ENCODE results near the gene MYRIP.
"Not testable (repeated sequence)": the region's sequence is repeated elsewhere in the genome, so short reads cannot be mapped to it uniquely, and the experiment has no call there.

The MYRIP gene

DNA sequence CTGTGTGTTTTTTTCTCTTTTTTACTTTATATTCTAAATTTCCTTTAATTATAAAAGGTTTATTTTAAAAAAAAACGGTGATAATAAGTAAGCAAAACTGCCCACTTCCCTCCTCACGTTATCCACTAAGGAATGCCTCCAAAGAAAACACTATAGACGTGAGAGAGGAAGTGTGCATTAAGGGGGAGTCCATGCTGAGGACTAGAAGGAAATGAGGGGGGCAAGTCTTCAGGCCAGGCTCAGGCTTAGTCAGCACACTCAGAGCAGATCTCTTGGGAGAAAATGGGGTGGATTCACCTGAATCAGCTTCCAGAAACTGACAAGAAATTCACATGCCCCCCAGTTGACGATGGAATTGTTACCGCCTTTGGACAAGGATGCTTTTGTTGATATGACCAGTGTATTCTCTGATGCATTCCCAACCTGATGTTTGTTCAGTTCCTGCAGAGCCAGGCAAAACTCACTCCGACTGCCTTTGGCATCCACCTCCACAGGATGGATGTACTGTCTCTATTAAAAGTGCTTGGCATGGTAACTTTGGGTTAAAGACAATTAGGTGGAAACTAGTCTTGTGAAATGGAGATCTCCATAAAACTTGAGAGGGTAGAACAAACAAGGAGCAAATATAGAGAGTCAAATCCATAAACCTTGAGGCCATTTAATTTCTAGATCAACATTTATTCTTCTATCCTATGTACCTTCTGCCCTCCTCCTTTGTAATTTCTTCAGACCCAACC is 167.8 kb downstream of the MYRIP start:
- DNase-seq: no peak

DNA sequence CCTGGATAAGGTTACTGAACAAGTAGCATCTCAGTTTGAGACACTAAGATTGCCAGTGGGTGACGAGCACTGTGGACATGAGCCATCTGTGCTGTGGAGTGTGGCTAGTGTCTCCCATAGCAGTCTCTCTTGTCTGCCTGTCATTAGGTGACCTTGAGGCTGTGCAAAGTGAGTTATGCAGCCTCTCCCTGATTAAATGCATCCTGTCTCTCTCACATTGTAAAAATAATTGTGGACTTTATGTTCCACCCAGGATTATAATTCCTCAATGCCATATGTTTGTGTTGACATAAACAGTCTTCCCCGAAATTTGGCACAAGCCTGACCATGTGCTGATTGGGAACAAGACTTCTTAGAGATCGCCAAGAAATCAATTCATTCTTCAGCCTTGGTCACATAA is 168.9 kb downstream of the MYRIP start:
- no peak for DNase-seq

GRCh38 chr3:39980058-39980457 is 170.6 kb downstream of the MYRIP start:
- no peak for DNase-seq

DNA sequence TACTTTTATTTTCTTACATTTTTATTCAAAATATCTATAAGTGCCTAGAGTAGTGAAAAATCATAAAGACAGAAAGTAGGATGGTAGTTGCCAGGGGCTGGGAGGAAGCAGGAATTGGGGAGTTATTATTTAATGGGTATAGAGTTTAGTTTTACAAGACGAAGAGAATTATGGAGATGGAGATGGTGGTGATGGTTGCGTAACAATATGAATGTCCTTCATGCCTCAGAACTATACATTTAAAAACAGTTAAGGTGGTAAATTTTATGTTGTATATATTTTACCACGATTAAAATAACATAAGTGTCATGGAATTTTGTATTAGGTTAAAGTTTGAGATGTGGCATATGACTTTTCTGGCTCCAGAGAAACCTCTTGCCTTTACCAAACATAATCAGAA is 171.4 kb downstream of the MYRIP start:
- no peak for DNase-seq

- no peak for DNase-seq
These were observed 172.3 kb downstream of the MYRIP start for GRCh38 chr3:39981547-39982184.

DNA sequence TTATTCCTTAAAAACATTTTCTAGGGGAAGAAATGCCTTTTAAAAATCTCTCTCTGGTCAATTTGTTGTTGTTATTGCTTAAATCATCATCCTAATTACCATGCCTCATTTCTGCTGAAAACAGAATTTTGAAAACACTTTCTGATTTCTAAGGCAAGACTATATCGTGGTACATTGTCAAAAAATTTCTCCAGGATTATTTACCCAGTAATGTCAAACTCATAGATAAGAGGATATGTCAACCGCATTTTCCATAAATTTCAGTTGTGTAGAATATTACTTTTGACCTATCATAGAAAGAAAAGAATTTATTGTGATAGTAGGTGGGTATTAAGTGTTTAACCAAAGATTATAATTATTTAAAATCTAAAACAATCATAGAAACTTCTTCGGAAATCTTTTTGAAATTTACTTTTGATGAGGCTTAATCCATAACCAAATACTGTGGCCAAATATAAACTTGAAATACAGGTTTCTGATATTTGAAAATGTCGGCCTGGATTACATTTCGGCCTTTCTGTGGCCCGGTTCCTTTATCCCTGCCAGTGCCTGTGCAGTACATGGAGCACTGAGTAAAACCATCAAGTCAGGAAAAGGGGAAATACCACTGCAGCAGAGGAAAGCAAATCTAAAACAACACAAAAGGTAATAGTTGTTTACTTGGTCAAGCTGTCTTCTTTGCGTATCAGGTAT is 173.4 kb downstream of the MYRIP start:
- no peak for DNase-seq

DNA sequence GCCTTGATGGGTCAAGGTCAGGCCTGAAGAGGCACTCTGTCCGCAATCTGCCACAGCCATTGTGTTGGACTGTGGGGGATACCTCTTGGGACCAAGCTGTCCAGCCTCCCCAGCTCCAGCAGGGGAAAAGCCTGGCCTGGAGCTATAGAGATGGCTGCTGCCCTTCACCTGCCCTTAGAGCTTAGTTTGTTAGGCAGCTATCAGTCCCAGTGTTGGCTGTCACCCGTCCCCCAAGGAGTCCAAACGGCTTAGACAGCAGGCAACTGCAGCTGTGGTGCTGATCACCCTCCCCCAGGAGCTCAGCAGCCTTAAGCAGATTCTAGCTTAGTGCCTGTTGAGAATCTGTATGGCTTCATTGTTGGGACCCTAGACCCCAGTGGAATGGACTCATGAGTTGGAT is 180.3 kb downstream of the MYRIP start:
- no peak for DNase-seq

DNA sequence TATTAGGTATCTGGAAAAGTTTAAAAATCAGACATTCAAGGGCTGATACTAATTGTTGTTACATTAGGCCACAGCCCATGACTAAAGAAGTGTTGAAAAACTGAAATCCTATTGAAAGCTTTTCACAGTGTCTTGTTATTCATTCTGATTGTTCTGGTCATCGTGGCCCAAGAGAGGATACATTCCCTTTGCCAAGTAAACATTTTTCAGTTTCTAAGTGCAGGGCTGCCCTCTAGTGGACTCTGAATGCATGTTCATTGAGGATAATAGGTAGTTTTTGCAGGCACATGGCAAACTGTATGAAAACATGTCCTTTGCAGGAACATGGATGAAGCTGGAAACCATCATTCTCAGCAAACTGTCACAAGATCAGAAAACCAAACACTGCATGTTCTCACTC is 181.1 kb downstream of the MYRIP start:
- DNase-seq: peak; percentile 44

DNA sequence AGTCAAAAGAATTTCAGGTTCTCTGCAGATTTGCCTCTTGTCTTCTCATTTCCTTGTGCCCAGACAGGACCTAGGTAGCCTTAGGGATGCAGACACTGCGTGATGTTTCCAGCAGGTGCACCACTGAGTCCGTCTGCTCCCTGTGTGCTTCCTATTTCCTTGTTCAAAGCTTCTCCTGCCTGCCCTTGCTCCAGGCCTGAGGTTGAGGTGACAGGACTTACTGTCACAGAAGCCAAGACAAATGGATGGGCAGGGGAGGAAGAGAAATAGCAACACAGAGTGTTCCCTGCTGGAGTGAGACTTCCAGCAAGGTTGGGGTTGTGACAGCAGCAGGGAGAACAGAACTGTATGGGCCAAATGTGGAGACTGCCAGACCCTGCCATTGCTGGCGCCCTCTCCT is 199.4 kb downstream of the MYRIP start:
- DNase-seq: no peak

DNA sequence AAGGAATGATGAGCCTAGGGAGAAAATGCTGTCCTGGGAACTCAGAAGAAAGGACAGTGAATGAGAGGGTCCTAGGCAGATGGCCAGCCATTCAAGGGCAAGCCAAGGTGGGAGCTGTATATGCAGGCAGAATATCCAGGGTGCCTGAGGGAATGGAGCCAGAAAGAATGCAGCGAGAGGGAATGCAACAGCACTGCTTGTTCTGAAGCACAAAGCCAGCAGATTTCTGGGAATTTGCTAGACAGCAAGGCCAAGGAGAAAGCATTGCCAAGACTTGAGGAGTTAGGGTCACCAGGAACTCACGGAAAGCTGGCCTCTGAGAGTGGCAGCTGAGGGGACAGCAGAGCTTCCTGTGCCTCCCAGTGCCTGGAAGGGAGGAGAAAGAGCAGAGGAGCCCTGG is 200.6 kb downstream of the MYRIP start:
- DNase-seq: no peak

GRCh38 chr3:40012381-40012780 is 203.0 kb downstream of the MYRIP start:
- DNase-seq: no peak

DNA sequence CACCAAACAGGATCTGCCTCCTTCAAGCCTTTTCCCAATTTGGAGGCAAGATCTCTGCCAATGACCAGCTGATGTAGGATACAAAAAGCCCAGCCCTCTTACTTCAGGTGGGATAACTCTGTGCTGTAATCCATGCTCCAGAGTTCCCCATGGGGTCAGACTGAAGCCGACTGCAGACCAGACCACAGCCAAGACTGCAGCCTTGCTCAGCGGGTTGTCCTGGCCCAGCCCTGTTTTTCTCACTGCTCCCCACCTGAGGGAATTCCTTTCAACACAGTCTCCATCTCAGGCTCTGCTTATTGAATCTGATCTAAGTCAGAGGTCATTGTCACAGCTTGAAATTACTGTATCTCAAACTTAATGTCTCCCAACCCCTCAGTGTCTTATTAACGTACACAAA is 207.0 kb downstream of the MYRIP start:
- no peak for DNase-seq

GRCh38 chr3:40018369-40018768 is 209.0 kb downstream of the MYRIP start:
- DNase-seq: no peak

- DNase-seq: no peak
These were observed 210.0 kb downstream of the MYRIP start for GRCh38 chr3:40019376-40019775.

DNA sequence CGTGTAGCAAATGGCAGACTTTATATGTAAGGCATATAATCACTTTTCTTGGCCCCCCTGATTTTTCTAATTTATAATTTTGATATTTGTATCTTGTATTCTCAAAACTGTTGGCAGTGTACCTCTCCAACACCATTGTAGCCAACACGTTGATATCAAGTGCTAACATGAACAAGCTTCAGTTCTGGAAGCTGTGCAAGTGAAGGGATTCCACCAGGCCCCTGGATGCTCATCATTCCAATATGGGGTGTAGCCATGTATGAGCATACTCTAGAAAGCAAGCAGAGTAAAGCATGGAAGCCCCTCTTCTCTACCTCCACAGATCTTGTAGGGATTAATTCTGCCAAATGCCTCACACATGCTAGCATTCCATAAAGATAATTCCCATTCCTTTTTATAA is 211.3 kb downstream of the MYRIP start:
- DNase-seq: no peak

DNA sequence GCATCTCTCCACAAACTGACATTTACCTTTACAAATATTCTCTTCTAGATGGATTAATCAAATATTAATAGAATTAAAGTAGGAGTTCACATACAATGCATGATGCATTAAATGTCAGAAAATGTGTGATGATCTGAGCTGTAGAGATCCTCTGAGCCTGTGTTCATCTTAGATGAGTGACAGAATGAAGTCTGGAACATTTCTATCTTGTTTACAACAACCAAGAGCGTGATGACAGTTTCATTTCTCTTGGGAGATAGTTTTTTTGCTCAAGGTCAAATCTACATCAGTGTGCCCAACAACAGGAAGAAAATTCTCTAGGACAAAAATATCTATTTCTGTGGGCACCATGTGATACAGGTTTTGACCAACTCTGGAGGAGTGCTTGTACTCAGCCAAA is 211.9 kb downstream of the MYRIP start:
- DNase-seq: no peak

GRCh38 chr3:40022297-40022827 is 213.0 kb downstream of the MYRIP start:
- DNase-seq: no peak

GRCh38 chr3:40024526-40024925 is 215.1 kb downstream of the MYRIP start:
- no peak for DNase-seq

DNA sequence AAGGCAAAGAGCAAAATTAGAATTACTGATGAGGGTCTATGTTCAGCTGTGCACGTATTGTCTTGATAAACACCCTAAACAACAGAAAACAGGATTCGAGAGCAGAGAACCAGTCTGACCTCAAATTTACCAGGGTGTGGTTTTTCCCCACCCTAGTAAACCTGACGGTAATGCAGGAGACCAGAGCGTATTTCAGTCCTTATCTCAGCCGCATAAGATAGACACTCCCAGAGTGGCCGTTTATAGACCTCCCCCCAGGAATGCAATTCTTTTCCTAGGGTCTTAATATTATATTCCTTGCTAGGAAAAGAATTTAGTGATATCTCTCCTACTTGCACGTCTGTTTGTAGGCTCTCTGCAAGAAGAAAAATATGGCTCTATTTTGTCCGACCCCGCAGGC is 216.5 kb downstream of the MYRIP start:
- DNase-seq: not testable (repeated sequence)

- DNase-seq: no peak
These were observed 225.8 kb downstream of the MYRIP start for GRCh38 chr3:40035177-40035576.

DNA sequence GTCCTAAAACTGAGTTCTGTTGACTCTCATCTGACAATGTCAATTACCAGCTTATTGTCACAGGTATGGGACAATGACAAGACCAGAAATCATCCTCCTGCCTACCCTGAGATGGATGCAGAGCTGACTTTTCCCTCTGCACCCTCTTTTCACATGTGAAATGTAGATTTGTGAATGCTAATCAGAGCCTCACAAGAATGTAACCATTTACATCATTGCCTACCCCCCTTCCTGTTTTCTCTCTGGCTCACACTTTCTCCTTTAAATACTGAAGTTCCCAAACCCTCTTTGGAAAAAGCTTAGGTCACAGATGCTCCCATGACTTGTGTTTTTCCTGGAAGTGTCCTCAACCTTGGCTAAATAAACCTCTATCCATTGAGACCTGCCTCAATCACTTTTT is 228.2 kb downstream of the MYRIP start:
- DNase-seq: no peak

GRCh38 chr3:40042752-40043443 is 233.5 kb downstream of the MYRIP start:
- no peak for DNase-seq

DNA sequence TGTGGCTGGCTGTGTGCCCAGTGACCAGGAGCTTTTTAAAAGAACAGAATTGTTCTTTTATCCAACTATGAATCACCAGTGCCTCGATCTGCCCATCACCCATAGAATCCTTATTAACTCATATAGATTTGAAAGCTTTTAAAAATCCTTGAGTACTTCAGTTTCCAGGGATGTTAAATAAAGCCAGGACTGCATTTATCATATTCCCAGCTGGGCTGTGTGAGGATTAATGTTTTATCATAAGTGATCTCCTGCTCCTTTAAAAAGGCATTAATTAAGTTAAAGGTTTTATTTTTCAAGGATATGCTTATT is 234.0 kb downstream of the MYRIP start:
- DNase-seq: no peak

DNA sequence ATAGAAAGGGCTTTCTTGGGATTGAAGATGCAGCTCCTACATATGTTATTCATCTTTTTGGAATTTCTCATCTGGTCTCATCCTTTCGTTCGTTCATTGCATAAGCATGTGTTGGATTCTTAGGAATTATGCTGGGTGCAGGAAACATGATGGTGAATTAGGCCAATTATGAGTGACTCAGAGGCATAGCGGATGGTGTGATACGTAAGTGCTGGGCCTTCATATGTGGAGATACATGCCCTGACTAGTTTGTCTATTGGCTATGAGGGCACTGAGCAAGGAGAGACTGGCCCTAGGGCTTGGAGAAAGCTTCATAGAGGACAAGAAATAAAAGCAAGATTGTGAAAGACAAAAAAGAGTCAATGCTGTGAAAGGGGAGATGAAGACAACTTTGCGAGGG is 235.1 kb downstream of the MYRIP start:
- DNase-seq: no peak

Data from activated CD4-positive, alpha-beta T cell treated with anti-CD3 and anti-CD28 coated beads, Interleukin-2, amount 50 U/mL, for 16 hours (primary cell).